ACC112 (cell line): Measurements from ENCODE around the gene R3HCC1L.
"Not testable (repeated sequence)": the region's sequence is repeated elsewhere in the genome, so short reads cannot be mapped to it uniquely, and the experiment has no call there.

ENCODE experiments used
- H2AFZ ChIP-seq: fragments of 200-600 bp; sonication (generic); one replicate; pipeline ENCODE4 v1.6.0; 2017; ENCODE audit warnings: antibody characterized with exemption, low read length; ENCODE audit not compliant: unreplicated experiment
- H3K27ac ChIP-seq: fragments of 200-600 bp; sonication (generic); 2 replicates; pipeline ENCODE4 v1.5.1; 2014; ENCODE audit warnings: low read depth, mild to moderate bottlenecking, antibody characterized with exemption, low read length, moderate library complexity
- H3K27me3 ChIP-seq: fragments of 200-600 bp; sonication (generic); 2 replicates; pipeline ENCODE4 v1.6.1; 2014; ENCODE audit warnings: mild to moderate bottlenecking, antibody characterized with exemption, low read length, moderate library complexity, mixed read lengths; ENCODE audit not compliant: insufficient read depth
- H3K36me3 ChIP-seq: fragments of 200-600 bp; sonication (generic); 2 replicates; pipeline ENCODE4 v1.6.1; 2016; ENCODE audit warnings: mild to moderate bottlenecking, antibody characterized with exemption, low read length, moderate library complexity, mixed read lengths; ENCODE audit not compliant: insufficient read depth
- H3K4me1 ChIP-seq: fragments of 200-600 bp; sonication (generic); one replicate; pipeline ENCODE4 v1.6.1; 2016; ENCODE audit warnings: low read length, mixed read lengths; ENCODE audit not compliant: insufficient read depth, unreplicated experiment, control insufficient read depth
- H3K4me3 ChIP-seq: fragments of 200-600 bp; sonication (generic); 2 replicates; pipeline ENCODE4 v1.5.1; 2014; ENCODE audit warnings: mild to moderate bottlenecking, low read depth, low read length
- H3K79me2 ChIP-seq: fragments of 200-600 bp; sonication (generic); one replicate; pipeline ENCODE4 v1.6.0; 2016; ENCODE audit warnings: low read length; ENCODE audit not compliant: control insufficient read depth, unreplicated experiment, insufficient read depth

Gene R3HCC1L

DNA sequence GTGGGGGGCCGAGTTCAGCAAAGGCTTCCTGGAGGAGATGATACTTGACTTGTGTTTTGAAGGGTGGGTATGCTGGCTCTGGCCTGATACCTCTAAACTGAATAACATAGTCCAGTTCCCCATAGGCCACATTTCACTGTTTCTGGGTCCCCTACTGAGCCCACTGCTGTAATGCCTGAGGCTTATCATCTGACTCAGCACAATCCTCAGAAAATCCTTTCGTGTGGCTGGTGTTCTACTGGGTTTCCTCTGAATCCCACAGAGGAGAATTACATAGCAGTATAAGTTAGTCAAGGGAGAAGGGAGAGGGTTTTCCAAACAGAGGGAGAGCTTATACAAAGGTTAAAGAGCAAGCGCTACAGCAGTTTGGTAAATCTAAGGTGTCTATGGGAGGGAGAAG, 2.8 kb upstream of the R3HCC1L start:
- Histone ChIP-seq H2AFZ (no peak overlapping the region), H3K36me3 (no peaks in the 10 kb centered on the region), H3K4me1 (peaks cover 8% of the 10 kb centered on the region), H3K27me3 (peaks cover 16% of the 10 kb centered on the region), H3K27ac (no peak overlapping the region), H3K4me3 (no peak overlapping the region), H3K79me2 (peaks cover 19% of the 10 kb centered on the region)

DNA sequence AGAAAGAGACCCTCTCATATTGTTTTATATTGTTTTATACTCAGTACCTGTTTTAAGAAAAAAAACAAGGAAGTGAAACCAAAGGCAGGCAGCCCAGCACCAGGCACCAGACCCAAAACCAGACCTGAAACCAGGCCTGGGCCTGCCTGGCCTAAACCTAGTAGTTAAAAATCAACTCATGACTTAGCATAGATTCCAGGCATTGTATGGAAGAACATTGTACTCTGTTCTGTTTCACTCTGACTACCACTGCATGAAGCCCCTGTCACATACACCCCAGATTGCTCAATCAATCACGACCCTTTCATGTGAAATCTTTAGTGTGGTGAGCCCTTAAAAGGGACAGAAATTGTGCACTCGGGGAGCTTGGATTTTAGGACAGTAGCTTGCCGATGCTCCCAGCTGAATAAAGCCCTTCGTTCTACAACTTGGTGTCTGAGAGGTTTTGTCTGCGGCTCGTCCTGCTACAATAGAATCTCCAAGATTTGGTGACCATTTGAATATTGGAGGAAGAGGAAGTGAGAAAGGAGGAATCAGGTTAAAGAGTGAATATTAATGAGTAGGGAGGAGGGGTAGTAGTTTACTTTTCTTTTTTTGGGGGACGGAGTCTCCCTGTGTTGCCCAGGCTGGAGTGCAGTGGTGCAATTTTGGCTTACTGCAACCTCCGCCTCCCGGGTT, 1.2 kb upstream of the R3HCC1L start:
- peaks cover 14% of the 10 kb centered on the region for H3K4me1 ChIP-seq
- not testable (repeated sequence) for H3K27ac ChIP-seq, H2AFZ ChIP-seq, H3K4me3 ChIP-seq, H3K36me3 ChIP-seq, H3K27me3 ChIP-seq
- H3K79me2 ChIP-seq = peaks cover 35% of the 10 kb centered on the region

DNA sequence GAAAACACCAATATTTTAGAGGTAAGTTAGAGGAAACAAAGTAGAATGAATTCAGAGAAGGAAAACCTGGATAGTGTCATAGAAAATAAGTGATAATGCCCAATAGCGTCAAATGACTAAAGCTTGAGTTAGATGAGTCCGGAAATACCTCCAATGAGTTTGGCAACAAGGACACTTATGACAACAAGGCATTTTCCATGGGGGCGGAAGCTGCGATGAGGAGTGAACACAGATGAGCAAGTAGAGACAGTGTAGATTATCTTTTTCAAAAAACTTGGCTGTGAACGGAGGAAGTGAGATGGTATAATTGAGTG, 383 bp upstream of the R3HCC1L start:
- H3K27ac ChIP-seq = peak overlapping the region; percentile 82
- peak overlapping the region; percentile 96 for H2AFZ ChIP-seq

DNA sequence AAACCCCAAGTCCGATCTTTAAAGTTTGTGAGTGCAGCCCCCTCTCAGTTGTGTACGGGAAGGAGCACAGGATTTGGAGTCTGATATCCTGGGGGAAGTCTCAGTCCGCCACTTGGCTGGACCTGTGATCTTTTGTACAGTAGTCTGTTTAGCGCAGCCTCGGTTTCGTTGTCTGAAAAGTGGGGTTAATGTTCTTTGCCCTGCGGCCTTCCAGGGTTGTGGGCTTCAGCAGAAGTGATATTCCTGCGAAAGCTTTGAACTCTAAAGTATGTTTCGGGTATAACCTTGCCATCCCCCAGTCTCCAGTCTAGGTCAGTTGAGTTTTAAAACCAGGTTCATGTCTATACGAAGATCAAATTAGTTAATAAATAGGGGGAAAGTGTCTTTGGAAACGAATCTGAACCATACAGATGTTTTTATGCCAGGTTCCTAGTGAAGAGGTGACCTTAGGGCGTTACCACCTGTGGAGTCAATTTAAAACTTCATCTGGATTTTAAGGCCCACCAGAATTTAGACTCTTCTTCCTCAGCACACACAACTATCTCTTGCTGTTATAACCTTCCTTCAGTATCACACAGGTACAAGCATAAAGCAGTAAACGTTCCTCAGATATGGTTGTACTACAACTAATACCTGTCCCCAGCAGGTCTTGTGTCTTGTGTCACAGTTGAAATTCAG, 904 bp downstream of the R3HCC1L start:
- Histone ChIP-seq H3K79me2 (peaks cover 57% of the 10 kb centered on the region), H3K36me3 (no peaks in the 10 kb centered on the region), H3K27me3 (no peaks in the 10 kb centered on the region), H3K4me3 (peak overlapping the region; percentile 95), H3K4me1 (peaks cover 14% of the 10 kb centered on the region), H3K27ac (peak overlapping the region; percentile 82), H2AFZ (peak overlapping the region; percentile 96)

More for the DNA sequence above, 383 bp upstream of the R3HCC1L start:
- Histone ChIP-seq H3K36me3 (no peaks in the 10 kb centered on the region), H3K4me3 (peak overlapping the region; percentile 95), H3K27me3 (no peaks in the 10 kb centered on the region; the same call in 1 of the 2 replicates), H3K79me2 (peaks cover 44% of the 10 kb centered on the region), H3K4me1 (peaks cover 14% of the 10 kb centered on the region)

DNA sequence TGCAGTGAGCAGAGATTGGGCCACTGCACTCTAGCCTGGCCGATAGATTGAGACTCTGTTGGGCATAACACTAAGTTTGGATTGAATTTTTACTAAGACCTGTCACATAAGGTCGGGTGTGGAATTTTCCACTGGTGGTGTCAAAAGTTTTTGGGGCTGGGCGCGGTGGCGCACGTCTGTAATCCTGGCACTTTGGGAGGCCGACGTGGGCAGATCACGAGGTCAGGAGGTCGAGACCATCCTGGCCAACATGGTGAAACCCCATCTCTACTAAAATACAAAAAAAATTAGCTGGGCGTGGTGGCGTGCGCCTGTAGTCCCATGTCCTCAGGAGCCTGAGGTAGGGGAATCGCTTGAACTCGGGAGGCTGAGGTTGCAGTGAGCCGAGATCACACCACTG, 2.3 kb downstream of the R3HCC1L start:
- H3K79me2 ChIP-seq = peaks cover 67% of the 10 kb centered on the region
- H3K36me3 ChIP-seq, H3K4me3 ChIP-seq, H3K27me3 ChIP-seq, H2AFZ ChIP-seq, H3K27ac ChIP-seq: not testable (repeated sequence)
- H3K4me1 ChIP-seq = peaks cover 20% of the 10 kb centered on the region

DNA sequence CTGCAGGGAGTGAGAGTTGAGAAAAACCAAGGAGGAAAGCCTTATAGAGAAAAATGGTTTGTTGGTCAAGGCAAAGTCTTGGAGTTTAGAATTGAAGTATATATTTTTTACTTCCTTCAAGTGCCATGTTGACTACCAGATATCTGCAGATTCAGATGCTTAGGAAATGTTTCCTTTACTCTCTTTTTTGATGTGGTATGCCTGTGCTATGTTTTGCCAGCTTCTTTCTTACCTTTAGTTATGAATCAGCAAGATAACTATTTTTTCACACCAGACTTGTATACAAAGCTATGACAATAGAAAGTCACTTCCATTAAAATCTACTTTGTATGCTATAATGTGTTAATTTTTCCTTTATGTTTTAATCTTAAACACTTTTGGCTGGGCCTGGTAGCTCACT, 3.6 kb downstream of the R3HCC1L start:
- Histone ChIP-seq H3K4me1 (peaks cover 23% of the 10 kb centered on the region), H3K27me3 (no peaks in the 10 kb centered on the region), H3K36me3 (no peaks in the 10 kb centered on the region), H3K27ac (no peak overlapping the region), H3K4me3 (no peak overlapping the region), H3K79me2 (peaks cover 79% of the 10 kb centered on the region), H2AFZ (no peak overlapping the region)

DNA sequence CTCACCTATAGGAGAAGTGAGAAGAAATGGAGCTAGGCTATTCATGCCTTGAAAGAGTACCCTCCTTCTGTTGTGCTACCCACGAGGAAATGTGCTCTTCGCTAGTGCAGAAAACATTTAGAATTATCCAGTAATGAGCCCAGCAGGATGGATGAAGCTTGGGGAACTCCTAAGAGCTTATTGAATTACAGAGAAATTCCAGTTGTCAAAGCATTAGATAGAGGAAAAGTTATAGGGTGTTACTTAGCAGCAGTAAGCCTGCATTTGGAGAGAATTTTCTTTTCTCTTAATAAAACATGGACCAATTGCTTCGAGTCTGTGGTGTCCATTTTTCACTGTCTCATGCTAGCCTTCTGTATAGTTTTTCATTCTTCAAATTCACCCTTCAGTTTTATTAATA, 5.0 kb downstream of the R3HCC1L start:
- H3K4me1 ChIP-seq = peaks cover 28% of the 10 kb centered on the region
- H3K4me3 ChIP-seq = no peak overlapping the region
- H3K79me2 ChIP-seq = peaks cover 91% of the 10 kb centered on the region
- no peak overlapping the region for H3K27ac ChIP-seq
- no peaks in the 10 kb centered on the region for H3K27me3 ChIP-seq
- no peaks in the 10 kb centered on the region for H3K36me3 ChIP-seq
- no peak overlapping the region for H2AFZ ChIP-seq

DNA sequence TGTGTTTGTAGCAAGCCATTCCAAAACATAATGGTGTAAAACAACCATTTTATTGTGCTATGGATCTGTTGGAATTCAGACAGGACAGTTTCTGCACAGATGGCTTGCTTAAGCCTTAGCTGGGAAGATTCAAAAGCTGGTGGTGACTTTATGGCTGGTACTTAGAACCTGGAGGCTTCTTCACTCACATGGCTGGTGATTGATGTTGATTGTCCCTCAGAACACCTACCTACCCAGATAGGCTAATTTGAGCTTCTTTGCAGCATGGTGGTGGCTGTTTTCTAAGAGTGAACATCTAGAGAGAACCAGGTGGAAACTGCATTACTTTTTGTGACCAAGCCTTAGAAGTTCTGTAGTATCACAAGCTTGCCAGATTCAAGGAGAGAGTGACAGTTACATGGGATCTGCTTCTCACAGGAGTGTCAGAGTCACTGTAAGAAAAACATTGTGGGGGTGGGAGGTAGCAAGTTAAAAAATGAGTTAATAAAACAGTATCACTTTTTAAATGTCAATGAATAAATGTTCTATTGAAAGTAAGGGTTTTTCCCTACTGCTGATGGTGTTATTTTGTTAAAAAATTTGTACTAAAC, 7.1 kb downstream of the R3HCC1L start:
- H3K4me1 ChIP-seq = peaks cover 20% of the 10 kb centered on the region
- peaks cover 92% of the 10 kb centered on the region for H3K79me2 ChIP-seq
- H3K4me3 ChIP-seq = no peak overlapping the region
- no peaks in the 10 kb centered on the region for H3K27me3 ChIP-seq
- no peak overlapping the region for H2AFZ ChIP-seq
- no peak overlapping the region for H3K27ac ChIP-seq
- peaks cover 3% of the 10 kb centered on the region for H3K36me3 ChIP-seq

DNA sequence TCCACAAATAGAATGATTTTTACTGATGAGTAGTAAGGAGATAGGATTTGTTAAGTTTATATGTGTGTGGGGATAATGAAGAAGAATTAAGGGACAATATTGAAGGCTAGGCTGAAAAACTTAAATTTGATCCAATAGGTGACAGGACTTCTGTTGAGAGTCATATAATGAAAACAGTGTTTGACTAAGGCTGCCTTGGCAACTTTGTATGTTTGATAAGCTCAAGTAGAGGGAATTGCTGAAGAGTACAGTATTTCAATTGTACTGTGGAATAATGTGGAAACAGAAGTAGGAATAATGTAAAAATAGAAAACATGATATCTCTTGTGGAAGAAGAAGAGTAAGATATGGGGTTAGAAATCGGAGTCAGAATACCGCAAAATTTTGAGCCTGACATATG, 10.5 kb downstream of the R3HCC1L start:
- H3K4me1 ChIP-seq = peaks cover 14% of the 10 kb centered on the region
- H3K27me3 ChIP-seq = no peaks in the 10 kb centered on the region
- H2AFZ ChIP-seq = no peak overlapping the region
- H3K4me3 ChIP-seq = no peak overlapping the region
- peaks cover 15% of the 10 kb centered on the region for H3K36me3 ChIP-seq
- no peak overlapping the region for H3K27ac ChIP-seq
- H3K79me2 ChIP-seq = peaks cover 92% of the 10 kb centered on the region

DNA sequence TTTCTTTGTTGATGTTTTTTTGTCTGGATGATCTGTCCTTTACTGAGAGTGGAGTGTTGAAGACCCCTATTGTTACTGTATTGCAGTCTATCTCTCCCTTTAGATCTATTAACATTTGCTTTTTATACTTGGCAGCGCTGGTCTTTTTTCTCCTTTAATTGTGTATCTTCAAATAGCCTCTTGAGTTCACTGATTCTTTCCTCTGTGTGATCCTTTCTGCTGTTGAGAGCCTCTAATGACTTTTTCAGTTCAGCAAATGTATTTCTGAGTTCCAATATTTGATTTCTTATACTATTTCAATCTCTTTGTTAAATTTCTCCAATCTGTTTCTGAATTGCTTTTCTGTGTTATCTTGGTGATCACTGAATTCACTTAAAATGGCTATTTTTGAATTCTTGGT, 15.4 kb downstream of the R3HCC1L start:
- H3K79me2 ChIP-seq = peaks cover 80% of the 10 kb centered on the region
- no peak overlapping the region for H3K27ac ChIP-seq
- H3K4me1 ChIP-seq = no peaks in the 10 kb centered on the region
- peaks cover 26% of the 10 kb centered on the region for H3K36me3 ChIP-seq
- no peak overlapping the region for H3K4me3 ChIP-seq
- H2AFZ ChIP-seq = no peak overlapping the region
- no peaks in the 10 kb centered on the region for H3K27me3 ChIP-seq

DNA sequence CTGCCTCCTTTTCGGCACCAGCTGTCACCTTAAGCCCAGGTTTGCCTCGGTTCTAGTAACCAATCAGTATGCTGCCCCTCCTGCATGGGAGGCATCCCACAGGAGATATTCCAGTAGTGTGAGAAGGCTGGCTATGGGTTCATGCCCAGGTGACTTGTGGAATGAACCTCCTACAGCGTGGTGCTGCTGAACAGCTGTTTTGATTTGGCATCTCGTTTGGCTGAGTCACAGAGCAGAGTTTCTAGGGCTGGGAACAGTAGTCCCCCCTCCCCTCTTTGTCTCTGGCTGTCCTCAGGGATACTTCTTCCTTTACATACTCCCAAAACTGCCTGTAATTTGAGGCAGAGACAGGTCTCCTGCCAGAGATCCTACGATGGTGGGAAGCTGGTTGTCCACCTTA, 16.1 kb downstream of the R3HCC1L start:
- Histone ChIP-seq H3K4me3 (no peak overlapping the region), H3K27me3 (no peaks in the 10 kb centered on the region), H2AFZ (no peak overlapping the region), H3K79me2 (peaks cover 78% of the 10 kb centered on the region), H3K36me3 (peaks cover 26% of the 10 kb centered on the region), H3K4me1 (no peaks in the 10 kb centered on the region), H3K27ac (no peak overlapping the region)
